Thyroid gland (tissue), 4 donors: ENCODE measurements around the gene DIPK1C. TPM values are rescaled to one million over a fixed set of nuclear protein-coding genes. Genes with fewer than 3 reads are reported as not detected.

Experiments used
- total RNA-seq, 4 donors: library from RNA; depleted of rRNA; stranded (reverse); fragments of >200 nt; gene quantifications; one replicate each; pipeline ENCODE4 v1.2.3, GENCODE V29; 2016

The DIPK1C gene
- total RNA-seq, 4 donors from 2014 or later: not detected

Other genes with a start within 250 kb of the DIPK1C start
- gene CYB5A, start 165.3 kb downstream of the DIPK1C start, total RNA-seq: 10 to 100 TPM; 45.7 to 95.3 (median 64.5) TPM
- gene C18orf63, start 141.5 kb downstream of the DIPK1C start, total RNA-seq: not detected
- 100 to 1,000 TPM; 249 to 437 (median 301) TPM for gene CNDP2, start 39.1 kb upstream of the DIPK1C start, total RNA-seq
- gene CNDP1, start 77.2 kb upstream of the DIPK1C start, total RNA-seq: 1 to 10 TPM in 1 of 4 donors, under 1 TPM in 1, not detected in 2; 0.25 to 1.0 TPM
- 10 to 100 TPM; 20.2 to 40.0 (median 26.4) TPM for gene ZNF407, start 140.6 kb upstream of the DIPK1C start, total RNA-seq